Left ventricle myocardium inferior (tissue), 1 donor: Measurements from ENCODE around the gene NFXL1. TPM values are rescaled to one million over a fixed set of nuclear protein-coding genes. Genes with fewer than 3 reads are reported as not detected.

ENCODE experiments used
- DNase-seq: peaks from one replicate; pipeline ENCODE4 v3.0.0-alpha.2; 2020
- H3K27ac ChIP-seq: fragments of 200-600 bp; replicated peaks from 2 replicates; pipeline ENCODE4 v1.8.0; 2021
- H3K27me3 ChIP-seq: fragments of 200-600 bp; 2 replicates; pipeline ENCODE4 v1.8.0; 2021; ENCODE audit warnings: low read depth
- H3K36me3 ChIP-seq: fragments of 200-600 bp; 2 replicates; pipeline ENCODE4 v1.8.0; 2021
- H3K4me1 ChIP-seq: fragments of 200-600 bp; 2 replicates; pipeline ENCODE4 v1.8.0; 2021
- H3K4me3 ChIP-seq: fragments of 200-600 bp; 2 replicates; pipeline ENCODE4 v1.8.0; 2021; ENCODE audit warnings: mild to moderate bottlenecking, moderate library complexity
- H3K9me3 ChIP-seq: fragments of 200-600 bp; replicated peaks from 2 replicates; pipeline ENCODE4 v1.8.0; 2021
- intact Hi-C: fragments of 100-400 bp; cut with micrococcal nuclease; formaldehyde crosslinking; loops from one replicate; pipeline ENCODE4 v1.11.0; 2022
- total RNA-seq: library from RNA; stranded (reverse); fragmentation: NEBNext Ultra II Directional; extraction: Animal tissue kit (Norgen Biotek cat#: 25700); gene quantifications from one replicate; pipeline ENCODE4 v1.2.1, GENCODE V29; 2021
- TF ChIP-seq, protein P1 (sequence below): fragments of 200-600 bp; IDR thresholded peaks from 2 replicates; pipeline ENCODE4 v1.8.0; 2021; ENCODE audit warnings: antibody characterized with exemption, mild to moderate bottlenecking, borderline replicate concordance
- donor health status: DM: no; HTN: yes; CAD: no; lungs with severe emphysema.

The NFXL1 gene
- total RNA-seq, 1 donor from 2014 or later: 4.8 TPM

DNA sequence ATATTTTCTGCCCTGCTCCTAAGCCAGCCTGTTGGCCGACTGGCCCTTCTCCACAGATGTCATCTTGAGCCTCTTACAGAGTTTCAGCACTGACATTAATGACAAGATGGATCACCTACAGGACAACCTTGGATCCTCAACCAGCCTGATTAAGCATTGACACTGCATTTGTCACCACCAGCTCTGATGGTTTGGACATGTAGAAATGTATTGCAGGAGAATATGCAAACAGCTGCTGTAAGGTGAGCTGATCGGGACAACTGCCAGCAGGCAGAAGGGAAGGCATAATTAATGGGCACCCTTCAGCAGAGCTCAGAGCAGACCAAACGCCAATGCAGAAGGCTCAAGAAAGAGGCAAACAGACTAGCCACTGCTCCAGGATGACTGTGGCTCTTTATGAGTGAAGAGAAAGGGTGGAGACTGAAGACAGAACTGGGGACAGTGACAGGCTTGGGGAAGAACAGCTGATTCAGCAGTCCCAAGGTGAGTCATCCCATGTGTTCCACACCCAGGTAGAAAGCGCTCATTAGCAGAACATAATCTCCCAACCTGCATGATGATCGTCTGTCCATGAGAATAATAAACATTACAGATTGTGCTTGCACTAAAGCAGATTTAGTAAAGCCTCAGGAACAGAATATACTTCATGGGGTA lies 83.2 kb downstream of the NFXL1 start:
- Histone ChIP-seq H3K27ac (peak overlapping the region; percentile 88), H3K4me1 (peaks cover 37% of the 10 kb centered on the region), H3K27me3 (no peaks in the 10 kb centered on the region), H3K9me3 (peaks cover 6% of the 10 kb centered on the region), H3K36me3 (no peaks in the 10 kb centered on the region), H3K4me3 (peak overlapping the region; percentile 74)
- TF ChIP-seq, protein P1, sequence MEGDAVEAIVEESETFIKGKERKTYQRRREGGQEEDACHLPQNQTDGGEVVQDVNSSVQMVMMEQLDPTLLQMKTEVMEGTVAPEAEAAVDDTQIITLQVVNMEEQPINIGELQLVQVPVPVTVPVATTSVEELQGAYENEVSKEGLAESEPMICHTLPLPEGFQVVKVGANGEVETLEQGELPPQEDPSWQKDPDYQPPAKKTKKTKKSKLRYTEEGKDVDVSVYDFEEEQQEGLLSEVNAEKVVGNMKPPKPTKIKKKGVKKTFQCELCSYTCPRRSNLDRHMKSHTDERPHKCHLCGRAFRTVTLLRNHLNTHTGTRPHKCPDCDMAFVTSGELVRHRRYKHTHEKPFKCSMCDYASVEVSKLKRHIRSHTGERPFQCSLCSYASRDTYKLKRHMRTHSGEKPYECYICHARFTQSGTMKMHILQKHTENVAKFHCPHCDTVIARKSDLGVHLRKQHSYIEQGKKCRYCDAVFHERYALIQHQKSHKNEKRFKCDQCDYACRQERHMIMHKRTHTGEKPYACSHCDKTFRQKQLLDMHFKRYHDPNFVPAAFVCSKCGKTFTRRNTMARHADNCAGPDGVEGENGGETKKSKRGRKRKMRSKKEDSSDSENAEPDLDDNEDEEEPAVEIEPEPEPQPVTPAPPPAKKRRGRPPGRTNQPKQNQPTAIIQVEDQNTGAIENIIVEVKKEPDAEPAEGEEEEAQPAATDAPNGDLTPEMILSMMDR: no peak
- no peak for DNase-seq
- intact Hi-C loops: no loop called here

DNA sequence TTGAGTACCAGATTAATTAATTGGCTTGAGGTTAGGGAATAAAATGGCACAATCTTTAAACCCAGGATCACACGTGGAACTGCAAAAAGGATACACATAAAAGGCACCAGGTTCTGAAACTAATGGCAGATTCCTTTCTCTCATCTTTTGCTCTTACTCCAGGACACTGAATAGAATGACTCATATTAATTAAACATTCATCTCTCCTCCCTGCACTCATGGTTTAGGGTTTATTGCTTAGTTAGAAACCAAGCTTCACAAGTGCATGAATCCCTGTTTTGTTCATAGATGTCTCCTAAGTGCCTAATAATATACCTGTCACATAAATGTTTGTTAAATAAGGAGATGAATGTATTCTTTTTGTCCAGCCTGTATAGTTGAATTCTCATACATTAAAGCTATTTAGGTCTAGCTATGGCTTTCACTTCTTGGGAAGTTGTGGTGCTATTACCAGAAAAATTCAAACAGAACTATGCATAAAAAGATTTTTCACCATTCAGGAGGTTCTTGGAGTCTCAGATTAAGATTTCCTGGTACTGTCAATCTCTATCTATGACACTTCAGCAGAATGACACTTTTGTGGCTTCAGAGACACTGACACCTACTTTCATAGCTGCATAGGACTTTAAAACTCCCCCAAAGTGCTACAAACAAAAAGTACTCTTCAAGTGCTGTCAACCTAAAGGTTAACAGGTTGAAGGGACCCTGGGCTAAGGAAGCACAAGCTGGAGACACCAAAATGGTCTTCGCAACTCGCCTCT lies 83.9 kb downstream of the NFXL1 start:
- Histone ChIP-seq H3K27ac (peak overlapping the region; percentile 88), H3K36me3 (no peaks in the 10 kb centered on the region), H3K4me3 (peak overlapping the region; percentile 74), H3K9me3 (peaks cover 6% of the 10 kb centered on the region), H3K27me3 (no peaks in the 10 kb centered on the region), H3K4me1 (peaks cover 36% of the 10 kb centered on the region)
- no peak for DNase-seq
- TF ChIP-seq, protein P1: no peak
- intact Hi-C loops: no loop called here

DNA sequence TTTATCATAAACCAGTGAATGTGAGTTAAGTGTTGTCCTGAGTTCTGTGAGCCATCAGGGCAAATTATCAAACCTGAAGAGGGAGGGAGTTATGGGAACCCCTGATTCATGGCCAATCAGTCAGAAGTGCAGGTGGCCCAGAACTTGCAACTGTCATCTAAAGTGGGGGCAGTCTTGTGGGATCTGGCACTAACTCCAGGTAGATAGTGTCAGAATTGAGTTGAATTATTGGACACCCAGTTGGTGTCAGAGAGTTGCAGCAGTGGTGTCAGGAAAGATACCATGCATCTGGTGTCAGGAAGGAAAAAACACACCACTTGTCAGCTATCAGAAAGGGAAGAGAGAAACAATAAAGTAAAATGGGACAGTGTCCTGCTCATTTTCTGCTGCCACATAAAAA lies 84.9 kb downstream of the NFXL1 start:
- DNase-seq: no peak
- intact Hi-C loops: no loop called here
- peaks cover 35% of the 10 kb centered on the region for H3K4me1 ChIP-seq
- TF ChIP-seq, protein P1: no peak
- H3K36me3 ChIP-seq: no peaks in the 10 kb centered on the region
- H3K9me3 ChIP-seq: peaks cover 6% of the 10 kb centered on the region
- no peaks in the 10 kb centered on the region for H3K27me3 ChIP-seq
- no peak overlapping the region for H3K4me3 ChIP-seq
- H3K27ac ChIP-seq: peak overlapping the region; percentile 88

DNA sequence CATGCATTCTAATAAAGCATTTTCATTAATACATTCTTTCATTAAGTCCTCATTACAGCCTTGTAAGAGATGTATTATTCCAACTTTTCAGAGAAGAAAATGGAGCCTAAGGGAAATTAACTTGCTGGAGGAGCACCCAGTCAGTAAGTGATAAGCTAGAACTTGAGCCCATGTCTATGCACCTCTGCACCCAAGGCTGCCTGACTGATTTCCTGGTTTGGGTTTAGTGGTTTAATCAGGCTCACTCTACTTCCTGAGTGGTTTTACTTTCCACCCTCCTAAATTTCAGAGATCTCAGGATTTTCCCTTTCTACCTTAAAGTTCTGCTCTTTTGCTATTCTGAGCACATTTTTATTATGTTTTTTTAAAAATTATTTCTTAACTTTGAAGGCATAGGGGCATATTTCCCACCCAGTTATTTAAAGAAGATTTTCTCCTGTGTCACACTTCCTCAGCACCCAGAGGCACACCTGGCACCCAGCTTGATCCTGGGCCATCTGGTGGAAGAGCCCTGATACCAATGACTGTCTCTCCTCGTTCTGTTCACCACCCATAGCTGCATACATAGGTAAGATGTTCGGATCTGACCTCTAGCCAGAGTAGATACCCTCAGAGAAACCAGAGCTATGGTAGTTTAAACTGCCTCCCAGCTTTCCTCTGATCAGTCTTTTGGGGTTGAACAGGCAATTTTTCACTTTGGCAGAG lies 86.9 kb downstream of the NFXL1 start:
- DNase-seq: no peak
- Histone ChIP-seq H3K27ac (peak overlapping the region; percentile 88), H3K9me3 (no peaks in the 10 kb centered on the region), H3K27me3 (no peaks in the 10 kb centered on the region), H3K4me1 (peaks cover 38% of the 10 kb centered on the region), H3K36me3 (no peaks in the 10 kb centered on the region), H3K4me3 (no peak overlapping the region)
- intact Hi-C loops: no loop called here
- TF ChIP-seq, protein P1: no peak

DNA sequence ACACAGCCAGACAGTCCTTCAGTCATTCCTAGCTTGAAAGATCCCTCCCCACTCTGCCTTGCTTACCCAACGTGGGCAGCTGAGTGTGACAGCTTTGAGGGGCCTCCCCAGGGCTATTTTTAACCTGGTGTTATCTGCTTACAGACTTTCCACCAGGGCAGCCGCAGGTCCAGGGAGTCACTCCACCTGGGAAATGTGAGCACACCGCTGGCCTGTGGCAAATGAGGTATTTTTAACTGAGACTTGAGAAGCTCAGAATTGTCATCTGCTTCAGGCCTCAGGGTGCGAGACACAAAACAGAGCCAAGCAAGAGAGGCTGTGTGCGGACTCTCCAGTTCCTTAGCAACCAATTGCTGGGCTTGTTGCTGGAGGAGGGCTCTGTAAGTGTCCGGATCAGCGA lies 89.5 kb downstream of the NFXL1 start:
- H3K36me3 ChIP-seq: no peaks in the 10 kb centered on the region
- peaks cover 40% of the 10 kb centered on the region for H3K4me1 ChIP-seq
- peak overlapping the region; percentile 88 for H3K27ac ChIP-seq
- TF ChIP-seq, protein P1: no peak
- no peaks in the 10 kb centered on the region for H3K9me3 ChIP-seq
- intact Hi-C loops: no loop called here
- peak overlapping the region; percentile 49 for H3K4me3 ChIP-seq
- H3K27me3 ChIP-seq: no peaks in the 10 kb centered on the region
- peak; percentile 57 for DNase-seq
